Ovary (tissue), 9 donors: Measurements from ENCODE around the gene DOCK8. TPM values are rescaled to one million over a fixed set of nuclear protein-coding genes. Genes with fewer than 3 reads are reported as not detected.

Source experiments
- DNase-seq, 5 donors: peaks; one replicate each; pipeline ENCODE4 v3.0.0-alpha.2; 2019 to 2020
- H3K27ac ChIP-seq, 2 donors: fragments of 200-600 bp; one replicate each; pipeline versions ENCODE4 v1.5.1 to v1.8.0; 2019 to 2022
- H3K27me3 ChIP-seq: fragments of 200-600 bp; one replicate; pipeline ENCODE4 v1.8.0; 2022
- H3K36me3 ChIP-seq: fragments of 200-600 bp; sonication (generic); one replicate; pipeline ENCODE4 v1.5.1; 2019
- H3K4me1 ChIP-seq: one replicate; pipeline ENCODE4 v1.8.1; 2013; ENCODE audit warnings: mild to moderate bottlenecking, moderate library complexity; ENCODE audit not compliant: insufficient read depth
- H3K4me3 ChIP-seq: fragments of 200-600 bp; sonication (generic); one replicate; pipeline ENCODE4 v1.5.1; 2017
- H3K9me3 ChIP-seq, 2 donors: fragments of 200-600 bp in 1 of 2; sonication (generic) in 1 of 2; one replicate each; pipeline versions ENCODE4 v1.5.1 to v1.8.1; 2013 to 2019; ENCODE audit warnings: mild to moderate bottlenecking in 1 of 2, moderate library complexity in 1 of 2
- EP300 ChIP-seq: sonication (generic); formaldehyde crosslinking; IDR thresholded peaks from one replicate; pipeline ENCODE4 v1.6.1; 2017; ENCODE audit warnings: antibody characterized with exemption
- POLR2A ChIP-seq: fragments of 450-650 bp; IDR thresholded peaks from one replicate; pipeline ENCODE4 v1.6.1; 2017; ENCODE audit warnings: antibody characterized with exemption, mild to moderate bottlenecking, moderate library complexity
- WGBS, 3 donors: extraction: QIAGEN DNeasy Blood & Tissue Kit in 1 of 3; methylation state at CpG; one replicate each; pipeline versions ENCODE4 v1.1.5 to v1.1.7; 2013 to 2017; 5-methylcytosine and 5-hydroxymethylcytosine counted together
- intact Hi-C, 4 donors: fragments of 100-400 bp; cut with DNase I; formaldehyde crosslinking; loops; one replicate each; pipeline versions ENCODE4 v1.11.0 to v1.15.1; 2022 to 2023
- polyA plus RNA-seq, 2 donors: library from polyadenylated mRNA; stranded (reverse); fragments of 200-250 nt in 1 of 2; fragments of 350-450 nt in 1 of 2; fragmentation: Illumina TruSeq in 1 of 2; extraction: RNeasy Lipid Tissue Mini Kit (QIAGEN cat#74804) in 1 of 2; gene quantifications; one replicate each; pipeline ENCODE4 v1.2.3, GENCODE V29; 2013 to 2014
- total RNA-seq, 7 donors: library from RNA; depleted of rRNA in 2 of 7; stranded (reverse); fragments of >200 nt in 2 of 7; fragmentation: NEBNext Ultra II Directional in 3 of 7; extraction: Animal tissue kit (Norgen Biotek cat#: 25700) in 3 of 7; gene quantifications; one replicate each; pipeline versions ENCODE4 v1.1.0 to v1.2.4, GENCODE V29; 2016 to 2023
- TF ChIP-seq, protein P1 (sequence below), 3 donors: fragments of 450-650 bp in 2 of 3; fragments of 200-600 bp in 1 of 3; IDR thresholded peaks; one replicate each; pipeline versions ENCODE4 v1.5.1 to v1.8.0; 2016 to 2022; ENCODE audit warnings: antibody characterized with exemption in 3 of 3, mild to moderate bottlenecking in 1 of 3
- donor health status: DM: no; HTN: no; CAD: no; lungs with moderate emphysema.
- donor health status: DM: no; HTN: no; CAD: no.
- donor health status: Bipolar disorder and iron deficiency.
- donor health status: DM: yes; HTN: yes; CAD: no.
- donor health status: DM: no; HTN: no; CAD: no.
- donor health status: DM: yes; HTN: yes; CAD: no.

The DOCK8 gene
- total and polyA plus RNA-seq, 9 donors: 1.4 to 12.2 (median 7.3) TPM

DNA sequence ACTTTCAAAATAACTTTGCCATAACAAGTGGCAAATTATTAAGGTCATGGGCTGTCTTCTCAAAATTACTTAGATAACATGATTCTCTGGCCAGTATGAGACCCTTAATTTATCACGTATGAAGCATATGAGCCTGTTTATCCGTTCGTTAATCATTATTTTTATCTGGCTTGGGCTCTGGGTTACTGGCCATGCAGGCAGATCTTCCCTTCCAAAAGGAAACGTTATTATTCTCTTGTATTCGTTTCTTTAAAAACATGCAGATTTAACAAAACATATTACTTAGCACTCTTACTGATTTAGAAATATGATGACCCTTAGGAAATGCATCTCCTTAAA, 148.6 kb downstream of the DOCK8 start:
- H3K36me3 ChIP-seq: no peaks in the 10 kb centered on the region
- DNase-seq: no peak
- no peaks in the 10 kb centered on the region for H3K9me3 ChIP-seq
- H3K27me3 ChIP-seq: no peaks in the 10 kb centered on the region
- TF ChIP-seq, protein P1, sequence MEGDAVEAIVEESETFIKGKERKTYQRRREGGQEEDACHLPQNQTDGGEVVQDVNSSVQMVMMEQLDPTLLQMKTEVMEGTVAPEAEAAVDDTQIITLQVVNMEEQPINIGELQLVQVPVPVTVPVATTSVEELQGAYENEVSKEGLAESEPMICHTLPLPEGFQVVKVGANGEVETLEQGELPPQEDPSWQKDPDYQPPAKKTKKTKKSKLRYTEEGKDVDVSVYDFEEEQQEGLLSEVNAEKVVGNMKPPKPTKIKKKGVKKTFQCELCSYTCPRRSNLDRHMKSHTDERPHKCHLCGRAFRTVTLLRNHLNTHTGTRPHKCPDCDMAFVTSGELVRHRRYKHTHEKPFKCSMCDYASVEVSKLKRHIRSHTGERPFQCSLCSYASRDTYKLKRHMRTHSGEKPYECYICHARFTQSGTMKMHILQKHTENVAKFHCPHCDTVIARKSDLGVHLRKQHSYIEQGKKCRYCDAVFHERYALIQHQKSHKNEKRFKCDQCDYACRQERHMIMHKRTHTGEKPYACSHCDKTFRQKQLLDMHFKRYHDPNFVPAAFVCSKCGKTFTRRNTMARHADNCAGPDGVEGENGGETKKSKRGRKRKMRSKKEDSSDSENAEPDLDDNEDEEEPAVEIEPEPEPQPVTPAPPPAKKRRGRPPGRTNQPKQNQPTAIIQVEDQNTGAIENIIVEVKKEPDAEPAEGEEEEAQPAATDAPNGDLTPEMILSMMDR (IDR thresholded peaks at IDR 0.05): no peak
- no peak for TF ChIP-seq EP300
- TF ChIP-seq POLR2A: no peak
- no peaks in the 10 kb centered on the region for H3K4me1 ChIP-seq
- no peak overlapping the region for H3K27ac ChIP-seq
- intact Hi-C loops: no loop called here
- WGBS, 3 donors: 38 to 43% (median 38%) methylated on average over 5 of the region's 5 CpGs
- H3K4me3 ChIP-seq: no peak overlapping the region

DNA sequence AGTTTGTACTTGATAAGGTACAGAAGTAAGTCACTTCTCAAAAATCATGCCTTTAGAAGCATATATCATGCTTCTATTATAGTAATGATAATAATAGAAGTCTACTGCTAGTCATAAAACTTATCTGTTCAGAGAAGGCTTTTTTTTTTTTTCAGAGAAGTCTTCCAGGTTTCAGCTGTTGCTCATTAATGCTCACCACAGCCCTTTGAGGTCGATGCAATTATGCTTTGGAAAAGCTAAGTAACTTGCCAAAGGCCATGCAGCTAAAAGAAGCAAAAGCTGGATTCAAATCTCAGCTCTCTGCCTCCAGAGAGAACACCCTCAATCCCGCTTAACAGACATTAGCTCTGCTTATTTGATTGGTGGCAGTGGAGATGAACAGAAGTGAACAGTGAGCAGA, 150.8 kb downstream of the DOCK8 start:
- TF ChIP-seq, protein P1 (IDR thresholded peaks at IDR 0.05): no peak
- TF ChIP-seq EP300 (no peak), POLR2A (no peak)
- Histone ChIP-seq H3K9me3 (no peaks in the 10 kb centered on the region), H3K27me3 (no peaks in the 10 kb centered on the region), H3K4me3 (no peak overlapping the region), H3K4me1 (no peaks in the 10 kb centered on the region), H3K36me3 (no peaks in the 10 kb centered on the region), H3K27ac (no peak overlapping the region)
- 31 to 35% (median 32%) methylated on average over 2 of the region's 2 CpGs for WGBS, 3 donors
- DNase-seq: no peak
- intact Hi-C loops: no loop called here

DNA sequence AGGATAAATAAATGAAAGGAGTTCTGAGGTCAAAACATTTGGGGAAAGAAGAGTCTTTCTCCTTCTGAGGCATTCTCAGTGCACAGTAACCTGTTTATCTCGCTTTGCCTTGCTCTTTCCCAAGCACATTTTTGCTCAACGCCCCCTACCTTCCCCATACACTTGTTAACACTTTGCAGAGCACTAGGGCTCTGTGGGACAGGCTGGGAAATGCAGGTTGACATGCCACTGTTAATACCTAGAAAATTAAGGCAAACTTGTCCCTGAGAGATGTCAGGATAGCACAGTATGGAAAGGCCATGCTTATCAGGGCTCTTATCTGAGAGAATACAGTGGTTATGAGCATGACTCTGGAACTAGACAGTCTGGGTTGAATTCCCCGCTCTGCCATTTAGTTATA, 152.0 kb downstream of the DOCK8 start:
- 74 to 81% (median 81%) methylated on average over 3 of the region's 3 CpGs for WGBS, 3 donors
- H3K27me3 ChIP-seq: no peaks in the 10 kb centered on the region
- intact Hi-C loops: no loop called here
- no peak overlapping the region for H3K4me3 ChIP-seq
- no peak for DNase-seq
- TF ChIP-seq EP300 (no peak), POLR2A (no peak)
- TF ChIP-seq, protein P1 (IDR thresholded peaks at IDR 0.05): no peak
- no peaks in the 10 kb centered on the region for H3K36me3 ChIP-seq
- H3K9me3 ChIP-seq: no peaks in the 10 kb centered on the region
- no peaks in the 10 kb centered on the region for H3K4me1 ChIP-seq
- H3K27ac ChIP-seq: no peak overlapping the region

DNA sequence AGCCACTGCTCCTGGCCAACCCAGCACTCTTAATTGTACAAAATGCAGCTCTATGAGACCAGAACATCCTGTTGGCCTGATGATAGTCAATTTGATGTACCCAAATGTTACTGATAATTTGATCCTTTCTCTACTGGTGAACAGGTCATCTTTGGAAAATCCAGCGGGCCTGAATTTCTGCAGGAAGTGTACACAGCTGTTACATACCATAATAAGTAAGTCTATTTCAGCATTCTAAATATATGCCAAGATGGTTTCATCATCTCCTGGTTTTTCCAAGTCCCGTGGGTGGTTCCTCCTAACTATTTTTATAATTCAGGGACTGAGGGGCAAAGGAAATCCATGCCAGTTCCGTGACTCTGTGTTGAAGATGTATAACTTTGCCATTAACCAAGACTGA, 155.4 kb downstream of the DOCK8 start:
- no peak overlapping the region for H3K27ac ChIP-seq
- intact Hi-C loops: loop anchor here in 2 of 4 donors (10.0 kb wide), 2 partner anchors 55 to 395 kb away; no protein-coding TSS in a partner anchor
- 64 to 75% (median 72%) methylated on average over 3 of the region's 3 CpGs for WGBS, 3 donors
- no peak for TF ChIP-seq POLR2A
- TF ChIP-seq EP300: no peak
- TF ChIP-seq, protein P1 (IDR thresholded peaks at IDR 0.05): no peak
- H3K9me3 ChIP-seq: no peaks in the 10 kb centered on the region
- no peaks in the 10 kb centered on the region for H3K27me3 ChIP-seq
- no peak overlapping the region for H3K4me3 ChIP-seq
- no peak for DNase-seq
- H3K36me3 ChIP-seq: no peaks in the 10 kb centered on the region
- H3K4me1 ChIP-seq: no peaks in the 10 kb centered on the region
